Measurements from ENCODE around the gene KCNE3. TPM values are rescaled to one million over a fixed set of nuclear protein-coding genes. Genes with fewer than 3 reads are reported as not detected.

Gene KCNE3
- total RNA-seq, 1 experiment from 2014 or later = 4.9 TPM

DNA sequence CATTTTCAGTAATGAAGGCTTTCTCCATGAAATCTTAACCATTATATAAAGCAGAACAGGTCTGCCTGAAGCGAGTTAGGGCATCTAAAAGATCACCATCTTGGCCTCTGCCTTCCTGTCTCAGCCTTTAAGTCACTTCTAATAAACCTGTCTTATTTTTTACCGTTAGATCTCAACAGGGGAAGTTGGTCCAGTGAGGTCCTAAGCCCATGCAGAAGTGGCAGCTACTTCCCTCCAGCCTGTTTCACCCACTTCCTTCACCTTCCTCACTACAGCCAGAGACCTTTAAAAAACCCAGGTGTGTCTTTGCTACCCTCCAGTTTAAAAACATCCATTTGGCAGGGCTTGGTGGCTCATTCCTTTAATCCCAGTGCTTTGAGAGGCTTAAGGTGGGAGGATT lies 40.2 kb upstream of the KCNE3 start:
- H3K4me1 Mint-ChIP-seq = no peaks in the 10 kb centered on the region; a peak in 1 of 4 replicates
- H3K27ac Mint-ChIP-seq = no peak overlapping the region
- H2BK12ac ChIP-seq (ENCODE audit: insufficient read length, low read depth, low read length) = no peak overlapping the region
- H3K27me3 Mint-ChIP-seq (ENCODE audit: low read depth) = no peaks in the 10 kb centered on the region; the same call in 1 of the 2 replicates
- no peak overlapping the region for H3K9ac ChIP-seq (ENCODE audit: extremely low read depth, insufficient read length, low read length)
- no peak overlapping the region for H2BK20ac ChIP-seq (ENCODE audit: low read depth, low read length, poor library complexity, severe bottlenecking)
- H3K14ac ChIP-seq (ENCODE audit: insufficient read depth, low read length) = no peak overlapping the region
- peaks cover 4% of the 10 kb centered on the region for H3K9me3 ChIP-seq (ENCODE audit: control insufficient read depth, low read depth, low read length)
- DNase-seq = no peak
- H3K36me3 Mint-ChIP-seq (ENCODE audit: insufficient read depth in 1 of 3, low read depth in 3 of 3) = peaks cover 3 to 6% (median 4%) of the 10 kb centered on the region in 3 experiments; a peak in 5 of 7 replicates
- H3K4me2 ChIP-seq (ENCODE audit: insufficient read depth, insufficient read length, low read length) = no peak overlapping the region
- no peak overlapping the region for H3K27ac ChIP-seq (ENCODE audit: insufficient read length, low read depth, low read length)
- no peak overlapping the region for H2AFZ ChIP-seq (ENCODE audit: low read length)
- H3T11ph ChIP-seq (ENCODE audit: low read length) = no peak overlapping the region
- no peak overlapping the region for H3K4ac ChIP-seq (ENCODE audit: low read depth, low read length)
- H3K4me1 ChIP-seq (ENCODE audit: insufficient read depth, low read length) = no peaks in the 10 kb centered on the region
- H3K4me3 Mint-ChIP-seq = no peak overlapping the region
- TF ChIP-seq, protein P1, sequence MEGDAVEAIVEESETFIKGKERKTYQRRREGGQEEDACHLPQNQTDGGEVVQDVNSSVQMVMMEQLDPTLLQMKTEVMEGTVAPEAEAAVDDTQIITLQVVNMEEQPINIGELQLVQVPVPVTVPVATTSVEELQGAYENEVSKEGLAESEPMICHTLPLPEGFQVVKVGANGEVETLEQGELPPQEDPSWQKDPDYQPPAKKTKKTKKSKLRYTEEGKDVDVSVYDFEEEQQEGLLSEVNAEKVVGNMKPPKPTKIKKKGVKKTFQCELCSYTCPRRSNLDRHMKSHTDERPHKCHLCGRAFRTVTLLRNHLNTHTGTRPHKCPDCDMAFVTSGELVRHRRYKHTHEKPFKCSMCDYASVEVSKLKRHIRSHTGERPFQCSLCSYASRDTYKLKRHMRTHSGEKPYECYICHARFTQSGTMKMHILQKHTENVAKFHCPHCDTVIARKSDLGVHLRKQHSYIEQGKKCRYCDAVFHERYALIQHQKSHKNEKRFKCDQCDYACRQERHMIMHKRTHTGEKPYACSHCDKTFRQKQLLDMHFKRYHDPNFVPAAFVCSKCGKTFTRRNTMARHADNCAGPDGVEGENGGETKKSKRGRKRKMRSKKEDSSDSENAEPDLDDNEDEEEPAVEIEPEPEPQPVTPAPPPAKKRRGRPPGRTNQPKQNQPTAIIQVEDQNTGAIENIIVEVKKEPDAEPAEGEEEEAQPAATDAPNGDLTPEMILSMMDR (conservative IDR thresholded peaks at IDR 0.05) = no peak
- no peak overlapping the region for H2BK5ac ChIP-seq (ENCODE audit: insufficient read length, low read length)
- H4K5ac ChIP-seq (ENCODE audit: insufficient read length, low read depth, low read length) = no peak overlapping the region
- no CpG with 5 or more reads among the region's 2 CpGs for WGBS (ENCODE audit: extremely low coverage, insufficient read length, low lambda C conversion rate)
- H3K9me3 Mint-ChIP-seq = peaks cover 5 to 11% of the 10 kb centered on the region in 2 experiments
- H3K23ac ChIP-seq (ENCODE audit: insufficient read length, low read depth, low read length) = no peak overlapping the region
- no peaks in the 10 kb centered on the region for H3K79me1 ChIP-seq (ENCODE audit: insufficient read depth, low read depth, low read length, poor library complexity, severe bottlenecking)
- H2BK15ac ChIP-seq (ENCODE audit: low read depth, low read length) = no peak overlapping the region
- H4K8ac ChIP-seq (replicated peaks; ENCODE audit: insufficient read length, low read depth, low read length) = no peak overlapping the region
- no peaks in the 10 kb centered on the region for H3K27me3 ChIP-seq (ENCODE audit: insufficient read depth, low read length)
- H4K91ac ChIP-seq (ENCODE audit: insufficient read length, low read depth, low read length) = no peak overlapping the region
- H4K20me1 ChIP-seq (ENCODE audit: control insufficient read depth, insufficient read depth, insufficient read length) = no peaks in the 10 kb centered on the region
- no peak overlapping the region for H2AK5ac ChIP-seq (ENCODE audit: insufficient read length, low read length)
- H3K18ac ChIP-seq (ENCODE audit: insufficient read length, low read depth, low read length) = no peak overlapping the region
- H3K56ac ChIP-seq (ENCODE audit: insufficient read length, low read depth, low read length) = no peak overlapping the region
- H3K79me2 ChIP-seq (ENCODE audit: insufficient read depth, low read length) = no peaks in the 10 kb centered on the region
- no peaks in the 10 kb centered on the region for H3K23me2 ChIP-seq (ENCODE audit: insufficient read length, low read depth, low read length, poor library complexity, severe bottlenecking)
- H2BK120ac ChIP-seq (ENCODE audit: low read depth, low read length, poor library complexity, severe bottlenecking) = no peak overlapping the region

Data from H9 (cell line).